A549 (cell line): ENCODE results near the gene CHID1.

ENCODE experiments used
- CEBPB ChIP-seq, 2 experiments: fragments of >200 bp in 1 of 2; sonication (Bioruptor Twin) in 1 of 2; formaldehyde crosslinking in 1 of 2; IDR thresholded peaks; 2 replicates each; pipeline ENCODE4 v1.6.1; 2012 to 2016
- CHD4 ChIP-seq: fragments of 200-600 bp; sonication (generic); IDR thresholded peaks from 2 replicates; pipeline ENCODE4 v1.6.1; 2016; ENCODE audit warnings: antibody characterized with exemption, mild to moderate bottlenecking, borderline replicate concordance
- JUN ChIP-seq, 2 experiments: fragments of >200 bp; sonication (Bioruptor Twin); formaldehyde crosslinking; IDR thresholded peaks; 2 replicates in 1 of 2; 3 replicates in 1 of 2; pipeline ENCODE4 v1.6.1; 2016 to 2017
- KDM5A ChIP-seq: fragments of 200-600 bp; sonication (generic); IDR thresholded peaks from 2 replicates; pipeline ENCODE4 v1.6.1; 2016; ENCODE audit warnings: antibody characterized with exemption, mild to moderate bottlenecking
- POLR2A ChIP-seq: IDR thresholded peaks from 2 replicates; pipeline ENCODE4 v1.6.1; 2012; ENCODE audit warnings: mild to moderate bottlenecking, low read length
- POLR2AphosphoS2 ChIP-seq: conservative IDR thresholded peaks from 2 replicates; pipeline ENCODE4 v1.6.1; 2012; ENCODE audit warnings: low read length, improper control_type of control experiment, inconsistent platforms
- RNF2 ChIP-seq: fragments of 200-600 bp; sonication (generic); IDR thresholded peaks from 2 replicates; pipeline ENCODE4 v1.6.1; 2016; ENCODE audit warnings: low read depth, mild to moderate bottlenecking, antibody characterized with exemption, moderate library complexity, borderline replicate concordance
- SMC3 ChIP-seq: fragments of >200 bp; sonication (Bioruptor Twin); formaldehyde crosslinking; IDR thresholded peaks from 3 replicates; pipeline ENCODE4 v1.6.1; 2018; ENCODE audit warnings: inconsistent platforms
- SREBF2 ChIP-seq: fragments of 450-650 bp; IDR thresholded peaks from 2 replicates; pipeline ENCODE4 v1.6.1; 2014; ENCODE audit warnings: mild to moderate bottlenecking, moderate library complexity
- TF ChIP-seq, protein P1 (sequence below): fragments of >200 bp; sonication (Bioruptor Twin); formaldehyde crosslinking; IDR thresholded peaks from 3 replicates; pipeline ENCODE4 v1.5.1; 2016
- TF ChIP-seq, protein P2 (sequence below): fragments of 200-600 bp; sonication (generic); IDR thresholded peaks from 2 replicates; pipeline ENCODE4 v1.6.1; 2016; ENCODE audit warnings: antibody characterized with exemption, mild to moderate bottlenecking, moderate library complexity
- TF ChIP-seq, protein P3 (sequence below): fragments of 450-650 bp; IDR thresholded peaks from 2 replicates; pipeline ENCODE4 v1.6.1; 2014; ENCODE audit warnings: antibody characterized with exemption

DNA sequence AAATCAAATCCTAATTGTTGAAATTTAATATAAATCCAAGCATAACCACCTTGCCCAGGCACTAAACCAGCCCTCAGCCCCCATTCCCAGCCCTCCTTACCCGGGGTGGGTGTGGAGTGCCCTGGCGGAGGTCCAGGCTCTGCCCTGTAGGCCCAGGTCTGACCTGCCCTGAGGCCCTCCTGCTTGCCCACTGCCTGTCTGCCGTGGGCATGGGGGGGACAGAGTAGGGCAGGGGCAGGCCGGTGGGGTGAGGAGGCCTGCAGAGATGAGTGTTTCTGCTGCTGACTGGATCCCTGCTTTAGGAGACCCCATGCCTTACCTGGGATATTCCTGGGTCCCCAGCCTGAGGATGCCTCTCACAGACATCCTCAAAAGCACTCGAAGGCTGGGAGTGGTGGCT lies 3.6 kb upstream of the CHID1 start:
- TF ChIP-seq, protein P1, sequence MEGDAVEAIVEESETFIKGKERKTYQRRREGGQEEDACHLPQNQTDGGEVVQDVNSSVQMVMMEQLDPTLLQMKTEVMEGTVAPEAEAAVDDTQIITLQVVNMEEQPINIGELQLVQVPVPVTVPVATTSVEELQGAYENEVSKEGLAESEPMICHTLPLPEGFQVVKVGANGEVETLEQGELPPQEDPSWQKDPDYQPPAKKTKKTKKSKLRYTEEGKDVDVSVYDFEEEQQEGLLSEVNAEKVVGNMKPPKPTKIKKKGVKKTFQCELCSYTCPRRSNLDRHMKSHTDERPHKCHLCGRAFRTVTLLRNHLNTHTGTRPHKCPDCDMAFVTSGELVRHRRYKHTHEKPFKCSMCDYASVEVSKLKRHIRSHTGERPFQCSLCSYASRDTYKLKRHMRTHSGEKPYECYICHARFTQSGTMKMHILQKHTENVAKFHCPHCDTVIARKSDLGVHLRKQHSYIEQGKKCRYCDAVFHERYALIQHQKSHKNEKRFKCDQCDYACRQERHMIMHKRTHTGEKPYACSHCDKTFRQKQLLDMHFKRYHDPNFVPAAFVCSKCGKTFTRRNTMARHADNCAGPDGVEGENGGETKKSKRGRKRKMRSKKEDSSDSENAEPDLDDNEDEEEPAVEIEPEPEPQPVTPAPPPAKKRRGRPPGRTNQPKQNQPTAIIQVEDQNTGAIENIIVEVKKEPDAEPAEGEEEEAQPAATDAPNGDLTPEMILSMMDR, result no peak
- no peak for TF ChIP-seq RNF2
- TF ChIP-seq POLR2A, result no peak
- no peak for TF ChIP-seq CHD4
- no peak for TF ChIP-seq SREBF2
- no peak for TF ChIP-seq JUN (IDR thresholded peaks at IDR 0.05)
- TF ChIP-seq CEBPB (IDR thresholded peaks at IDR 0.05), result no peak
- TF ChIP-seq, protein P2, sequence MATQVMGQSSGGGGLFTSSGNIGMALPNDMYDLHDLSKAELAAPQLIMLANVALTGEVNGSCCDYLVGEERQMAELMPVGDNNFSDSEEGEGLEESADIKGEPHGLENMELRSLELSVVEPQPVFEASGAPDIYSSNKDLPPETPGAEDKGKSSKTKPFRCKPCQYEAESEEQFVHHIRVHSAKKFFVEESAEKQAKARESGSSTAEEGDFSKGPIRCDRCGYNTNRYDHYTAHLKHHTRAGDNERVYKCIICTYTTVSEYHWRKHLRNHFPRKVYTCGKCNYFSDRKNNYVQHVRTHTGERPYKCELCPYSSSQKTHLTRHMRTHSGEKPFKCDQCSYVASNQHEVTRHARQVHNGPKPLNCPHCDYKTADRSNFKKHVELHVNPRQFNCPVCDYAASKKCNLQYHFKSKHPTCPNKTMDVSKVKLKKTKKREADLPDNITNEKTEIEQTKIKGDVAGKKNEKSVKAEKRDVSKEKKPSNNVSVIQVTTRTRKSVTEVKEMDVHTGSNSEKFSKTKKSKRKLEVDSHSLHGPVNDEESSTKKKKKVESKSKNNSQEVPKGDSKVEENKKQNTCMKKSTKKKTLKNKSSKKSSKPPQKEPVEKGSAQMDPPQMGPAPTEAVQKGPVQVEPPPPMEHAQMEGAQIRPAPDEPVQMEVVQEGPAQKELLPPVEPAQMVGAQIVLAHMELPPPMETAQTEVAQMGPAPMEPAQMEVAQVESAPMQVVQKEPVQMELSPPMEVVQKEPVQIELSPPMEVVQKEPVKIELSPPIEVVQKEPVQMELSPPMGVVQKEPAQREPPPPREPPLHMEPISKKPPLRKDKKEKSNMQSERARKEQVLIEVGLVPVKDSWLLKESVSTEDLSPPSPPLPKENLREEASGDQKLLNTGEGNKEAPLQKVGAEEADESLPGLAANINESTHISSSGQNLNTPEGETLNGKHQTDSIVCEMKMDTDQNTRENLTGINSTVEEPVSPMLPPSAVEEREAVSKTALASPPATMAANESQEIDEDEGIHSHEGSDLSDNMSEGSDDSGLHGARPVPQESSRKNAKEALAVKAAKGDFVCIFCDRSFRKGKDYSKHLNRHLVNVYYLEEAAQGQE, result no peak
- TF ChIP-seq SMC3, result no peak
- TF ChIP-seq, protein P3, sequence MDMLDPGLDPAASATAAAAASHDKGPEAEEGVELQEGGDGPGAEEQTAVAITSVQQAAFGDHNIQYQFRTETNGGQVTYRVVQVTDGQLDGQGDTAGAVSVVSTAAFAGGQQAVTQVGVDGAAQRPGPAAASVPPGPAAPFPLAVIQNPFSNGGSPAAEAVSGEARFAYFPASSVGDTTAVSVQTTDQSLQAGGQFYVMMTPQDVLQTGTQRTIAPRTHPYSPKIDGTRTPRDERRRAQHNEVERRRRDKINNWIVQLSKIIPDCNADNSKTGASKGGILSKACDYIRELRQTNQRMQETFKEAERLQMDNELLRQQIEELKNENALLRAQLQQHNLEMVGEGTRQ, result no peak
- no peak for TF ChIP-seq KDM5A
- no peak for TF ChIP-seq POLR2AphosphoS2
